Effector CD4-positive, alpha-beta T cell (primary cell): Measurements from ENCODE around the gene CALCA.

Source experiments
- DNase-seq: peaks from one replicate; pipeline ENCODE4 v3.0.0-alpha.2; 2020

Gene CALCA

DNA sequence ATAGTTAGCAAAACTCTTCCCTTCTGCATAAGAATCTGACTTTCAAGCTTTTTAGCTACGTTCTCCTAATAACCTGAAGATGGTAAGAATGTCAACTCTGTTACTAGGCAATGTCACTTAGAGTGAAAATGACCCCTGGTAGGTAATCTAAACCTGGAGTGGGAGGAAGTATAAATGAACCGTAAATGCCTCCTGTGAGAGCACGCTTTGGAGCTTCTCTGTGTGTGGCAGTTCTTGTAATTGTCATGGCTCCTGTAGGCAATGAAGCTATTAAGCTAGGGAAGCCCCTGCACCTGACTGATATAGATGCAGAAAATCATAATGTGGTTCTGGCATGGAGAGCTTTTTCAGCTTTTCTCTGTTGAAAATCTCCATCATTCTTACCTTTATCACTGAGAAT is 29.4 kb downstream of the CALCA start:
- DNase-seq: no peak

GRCh38 chr11:14938936-14939335 is 33.2 kb downstream of the CALCA start:
- no peak for DNase-seq

DNA sequence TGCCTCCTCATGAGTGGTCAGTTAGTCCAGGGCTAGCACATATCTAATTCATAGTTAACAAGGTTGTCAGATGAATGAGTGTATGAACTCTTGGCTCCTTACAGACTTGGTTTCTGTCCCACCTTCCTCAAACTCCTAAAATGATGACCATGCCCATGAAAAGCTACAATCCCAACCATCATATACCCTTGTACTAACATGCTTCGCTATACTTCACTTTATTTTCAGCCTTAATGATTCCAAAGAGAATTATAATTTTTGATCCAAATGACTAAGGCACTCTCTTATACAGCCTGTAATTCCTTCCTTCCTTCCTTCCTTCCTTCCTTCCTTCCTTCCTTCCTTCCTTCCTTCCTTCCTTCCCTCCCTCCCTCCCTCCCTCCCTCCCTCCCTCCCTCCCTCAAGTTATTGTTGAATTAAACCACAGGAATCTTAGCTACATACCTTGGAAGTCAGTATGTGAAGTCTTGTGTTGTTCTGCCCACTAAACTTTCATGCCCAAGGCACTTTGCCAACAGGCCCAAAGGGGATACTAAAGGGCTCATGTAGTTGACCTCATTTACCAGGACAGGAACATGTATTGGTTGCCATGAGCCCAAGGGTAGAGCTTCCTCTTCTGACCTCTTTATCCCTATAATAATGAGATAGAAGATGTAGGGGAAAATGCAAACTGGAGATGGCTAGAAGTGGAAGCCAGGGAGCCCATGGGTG is 37.4 kb downstream of the CALCA start:
- DNase-seq: no peak

DNA sequence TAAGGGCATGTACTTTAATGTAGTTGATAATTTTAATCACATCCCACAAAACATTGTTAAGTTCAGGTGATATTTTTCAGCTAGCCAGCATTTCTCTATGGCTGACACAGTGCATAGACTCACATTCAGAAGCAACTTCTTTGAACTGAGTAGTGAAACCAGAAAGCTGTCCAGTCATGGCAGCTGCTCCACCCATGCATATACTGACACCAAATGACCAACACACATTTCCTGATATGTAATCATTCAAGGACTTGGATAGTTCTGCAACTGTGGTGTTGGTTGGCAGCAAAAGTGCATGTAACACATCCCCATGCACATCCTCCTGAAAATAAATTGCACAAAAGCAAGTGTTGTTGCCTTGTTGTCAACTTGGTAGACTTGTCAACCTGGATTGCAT is 39.7 kb downstream of the CALCA start:
- DNase-seq: no peak

DNA sequence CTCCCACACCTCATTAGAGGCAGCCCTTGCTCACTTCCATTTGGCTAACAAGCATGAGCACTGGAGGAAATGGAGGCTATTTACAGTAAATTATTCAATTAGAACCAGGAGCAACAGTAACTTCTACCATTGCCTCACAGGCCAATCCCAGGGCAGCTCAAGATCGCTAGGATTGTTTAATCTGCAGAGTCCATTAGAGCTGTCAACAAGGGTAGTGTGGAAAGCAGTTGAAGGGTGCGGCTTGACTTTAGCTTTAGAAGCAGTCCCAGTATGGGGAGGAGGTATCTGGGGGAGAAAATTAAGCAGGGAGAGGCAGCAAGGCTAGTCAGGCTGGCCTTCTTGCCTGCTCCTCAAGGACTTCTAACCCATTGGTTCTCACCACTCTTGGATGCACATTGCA is 41.8 kb downstream of the CALCA start:
- DNase-seq: no peak

DNA sequence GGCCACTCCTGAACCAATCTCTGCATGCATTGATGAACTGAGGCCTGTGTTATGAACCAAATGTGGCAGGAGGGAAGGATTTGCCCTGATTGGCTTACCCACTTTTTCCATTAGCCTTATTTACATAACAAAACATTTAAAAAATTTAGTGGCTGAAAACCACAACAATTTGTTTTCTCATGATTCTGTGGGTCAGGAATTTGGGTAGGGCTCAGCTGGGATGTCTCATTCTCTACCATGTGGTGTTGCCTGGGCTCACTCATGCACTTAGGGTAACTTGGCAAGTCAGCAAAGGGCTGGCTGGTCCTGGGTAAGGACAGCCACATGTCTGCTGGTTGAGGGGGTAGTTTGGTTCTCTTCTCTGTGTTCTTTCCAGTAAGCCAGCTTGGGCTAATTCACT is 45.0 kb downstream of the CALCA start:
- no peak for DNase-seq

GRCh38 chr11:14924318-14924717 is 47.8 kb downstream of the CALCA start:
- no peak for DNase-seq
